SK-N-SH (cell line): ENCODE measurements around the gene MIS12.

Experiments
- FOSL2 ChIP-seq: IDR thresholded peaks from 2 replicates; pipeline ENCODE4 v1.4.0; 2012; ENCODE audit warnings: low read depth, mild to moderate bottlenecking, moderate library complexity, borderline replicate concordance
- JUND ChIP-seq: IDR thresholded peaks from 2 replicates; pipeline ENCODE4 v1.4.0; 2012
- POLR2AphosphoS5 ChIP-seq: IDR thresholded peaks from 2 replicates; pipeline ENCODE4 v1.6.1; 2012; ENCODE audit warnings: low read depth, low read length
- TF ChIP-seq, protein P1 (sequence below): fragments of 200-600 bp; sonication (generic); IDR thresholded peaks from 2 replicates; pipeline ENCODE4 v1.6.1; 2017; ENCODE audit warnings: antibody characterized with exemption, mild to moderate bottlenecking, moderate library complexity
- TF ChIP-seq, protein P2 (sequence below): IDR thresholded peaks from 2 replicates; pipeline ENCODE4 v1.4.0; 2012; ENCODE audit warnings: low read depth

DNA sequence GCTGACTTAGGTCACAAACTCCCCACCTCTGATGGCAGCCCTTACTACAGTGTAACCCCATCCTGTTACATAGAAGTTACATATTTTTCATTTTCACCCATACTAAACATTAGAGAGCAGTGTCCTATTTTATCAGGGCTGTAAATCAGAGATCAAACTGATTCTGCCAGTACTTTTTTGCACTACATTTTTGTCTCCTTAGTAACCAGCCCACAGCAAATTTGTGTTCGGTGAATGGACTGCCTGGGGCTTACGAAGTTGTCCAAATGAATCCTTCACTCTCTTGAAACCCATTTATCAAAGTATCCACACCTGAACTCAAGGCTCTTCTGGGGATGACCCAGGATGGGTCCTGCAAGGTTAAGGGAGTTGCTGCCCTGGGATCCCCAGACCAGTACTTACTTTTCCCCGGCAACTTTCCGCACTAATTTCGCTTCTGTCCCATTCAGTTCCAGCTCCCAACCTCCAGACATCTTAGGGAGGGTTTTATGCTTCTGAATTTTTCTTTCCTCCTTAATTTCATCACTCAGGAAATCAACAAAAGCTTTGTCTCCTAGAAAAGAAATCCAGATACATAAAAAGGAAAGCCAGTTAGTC lies 48.5 kb upstream of the MIS12 start:
- TF ChIP-seq FOSL2 (no peak), JUND (0 out of 2 replicates have a peak, but pooled peaks have one; percentile 9), POLR2AphosphoS5 (no peak)
- TF ChIP-seq, protein P1, sequence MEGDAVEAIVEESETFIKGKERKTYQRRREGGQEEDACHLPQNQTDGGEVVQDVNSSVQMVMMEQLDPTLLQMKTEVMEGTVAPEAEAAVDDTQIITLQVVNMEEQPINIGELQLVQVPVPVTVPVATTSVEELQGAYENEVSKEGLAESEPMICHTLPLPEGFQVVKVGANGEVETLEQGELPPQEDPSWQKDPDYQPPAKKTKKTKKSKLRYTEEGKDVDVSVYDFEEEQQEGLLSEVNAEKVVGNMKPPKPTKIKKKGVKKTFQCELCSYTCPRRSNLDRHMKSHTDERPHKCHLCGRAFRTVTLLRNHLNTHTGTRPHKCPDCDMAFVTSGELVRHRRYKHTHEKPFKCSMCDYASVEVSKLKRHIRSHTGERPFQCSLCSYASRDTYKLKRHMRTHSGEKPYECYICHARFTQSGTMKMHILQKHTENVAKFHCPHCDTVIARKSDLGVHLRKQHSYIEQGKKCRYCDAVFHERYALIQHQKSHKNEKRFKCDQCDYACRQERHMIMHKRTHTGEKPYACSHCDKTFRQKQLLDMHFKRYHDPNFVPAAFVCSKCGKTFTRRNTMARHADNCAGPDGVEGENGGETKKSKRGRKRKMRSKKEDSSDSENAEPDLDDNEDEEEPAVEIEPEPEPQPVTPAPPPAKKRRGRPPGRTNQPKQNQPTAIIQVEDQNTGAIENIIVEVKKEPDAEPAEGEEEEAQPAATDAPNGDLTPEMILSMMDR: no peak
- TF ChIP-seq, protein P2, sequence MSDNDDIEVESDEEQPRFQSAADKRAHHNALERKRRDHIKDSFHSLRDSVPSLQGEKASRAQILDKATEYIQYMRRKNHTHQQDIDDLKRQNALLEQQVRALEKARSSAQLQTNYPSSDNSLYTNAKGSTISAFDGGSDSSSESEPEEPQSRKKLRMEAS: no peak
